ENCODE data around the gene HUS1. TPM values are rescaled to one million over a fixed set of nuclear protein-coding genes. Genes with fewer than 3 reads are reported as not detected.

HUS1 gene
- total and polyA plus RNA-seq, 2 of the 8 experiments (the other 6 are each of a cell fraction or from before 2014, with no cell fraction given), result 15.0 to 33.0 TPM

DNA sequence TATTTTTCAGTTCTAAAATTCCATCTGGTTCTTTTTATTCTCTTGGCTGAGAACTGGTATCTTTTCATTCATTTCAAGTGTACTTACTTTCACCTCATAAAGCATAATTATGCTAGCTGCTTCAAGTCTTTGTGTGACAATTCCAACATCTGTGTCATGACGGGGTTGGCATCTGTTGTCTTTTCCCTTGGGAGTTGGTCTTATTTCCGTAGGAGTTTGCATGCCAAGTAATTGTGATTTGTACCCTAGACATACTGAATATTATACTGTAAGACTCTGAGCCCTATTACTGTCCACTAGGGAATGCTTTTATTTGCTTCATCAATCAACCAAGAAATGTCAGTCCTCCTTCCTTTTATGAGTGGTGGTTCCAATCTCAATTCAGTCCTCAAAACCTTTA, 24.6 kb upstream of the HUS1 start:
- DNase-seq (ENCODE audit: low read depth in 1 of 2, low spot score in 2 of 2), result no peak
- WGBS, 2 experiments (ENCODE audit: extremely low coverage in 1 of 2, insufficient coverage in 1 of 2, insufficient read length in 1 of 2, insufficient replicate concordance in 2 of 2, low coverage in 1 of 2, low lambda C conversion rate in 2 of 2, missing lambda C conversion rate in 1 of 2), result 90% methylated on average over 2 of the region's 2 CpGs; no CpG with 5 or more reads in 1 of the 2 experiments
- Histone ChIP-seq H3K4me3 (ENCODE audit: extremely low read depth in 1 of 4, insufficient read depth in 2 of 4, low read depth in 3 of 4, low read length in 4 of 4) (no peak overlapping the region), H2AK5ac (ENCODE audit: low read depth, low read length) (no peak overlapping the region), H3K79me1 (ENCODE audit: low read depth, low read length) (no peaks in the 10 kb centered on the region), H2BK12ac (ENCODE audit: low read depth, low read length) (no peak overlapping the region), H4K91ac (replicated peaks; ENCODE audit: insufficient read length, low read length) (no peak overlapping the region), H2BK20ac (ENCODE audit: low read length) (no peak overlapping the region), H3K27me3 (replicated peaks in 1 of 4; ENCODE audit: control insufficient read depth in 3 of 4, extremely low read depth in 1 of 4, insufficient read depth in 3 of 4, low read length in 3 of 4) (no peaks in the 10 kb centered on the region), H3K4me2 (ENCODE audit: insufficient read depth in 1 of 2, low read depth in 2 of 2, low read length in 2 of 2) (no peak overlapping the region), H3K4ac (replicated peaks; ENCODE audit: insufficient read length, low read depth, low read length) (no peak overlapping the region), H3K36me3 (ENCODE audit: control insufficient read depth in 2 of 4, insufficient read depth in 4 of 4, low read length in 3 of 4) (no peaks in the 10 kb centered on the region), H3K4me1 (replicated peaks in 1 of 4; ENCODE audit: control insufficient read depth in 3 of 4, insufficient read depth in 4 of 4, low read length in 3 of 4) (no peaks in the 10 kb centered on the region; a peak in 1 of 7 replicates), H3K14ac (ENCODE audit: insufficient read length) (no peak overlapping the region), H3K79me2 (ENCODE audit: control insufficient read depth in 1 of 2, insufficient read depth in 2 of 2, low read length in 2 of 2) (no peaks in the 10 kb centered on the region), H3K56ac (replicated peaks; ENCODE audit: insufficient read length, low read depth, low read length) (no peak overlapping the region), H3K23me2 (ENCODE audit: low read depth, low read length) (no peaks in the 10 kb centered on the region), H2AFZ (ENCODE audit: low read length) (0 out of 2 replicates have a peak overlapping the region, but pooled peaks have one; percentile 94), H3K9me3 (ENCODE audit: insufficient read depth in 2 of 2, low read depth in 1 of 2, low read length in 1 of 2) (no peaks in the 10 kb centered on the region), H2BK5ac (ENCODE audit: low read depth, low read length) (no peak overlapping the region), H4K20me1 (replicated peaks in 1 of 2; ENCODE audit: control insufficient read depth in 1 of 2, insufficient read depth in 2 of 2, low read length in 2 of 2) (no peaks in the 10 kb centered on the region), H2BK15ac (ENCODE audit: low read length) (no peak overlapping the region), H4K5ac (ENCODE audit: insufficient read length, low read depth, low read length) (no peak overlapping the region), H4K8ac (ENCODE audit: extremely low read depth, insufficient read depth, low read length) (no peak overlapping the region), H3K23ac (ENCODE audit: insufficient read length) (no peak overlapping the region), H3K18ac (ENCODE audit: extremely low read depth, low read length) (no peak overlapping the region), H3K27ac (ENCODE audit: low read depth, low read length) (no peak overlapping the region), H2BK120ac (replicated peaks; ENCODE audit: low read depth, low read length) (no peak overlapping the region), H3K9ac (replicated peaks in 1 of 4; ENCODE audit: extremely low read depth in 1 of 4, low read depth in 3 of 4, low read length in 3 of 4) (no peak overlapping the region)
- ChIA-PET POLR2A (ENCODE audit: partially characterized antibody) (no interaction called here), CTCF (ENCODE audit: partially characterized antibody) (no interaction called here)
- no peak for FAIRE-seq
- TF ChIP-seq RAD21 (IDR thresholded peaks at IDR 0.05 in 1 of 2, conservative IDR thresholded peaks at IDR 0.05 in 1 of 2; ENCODE audit: low read depth in 2 of 2, low read length in 2 of 2) (no peak), NANOG (IDR thresholded peaks at IDR 0.05; ENCODE audit: insufficient read depth, low read depth, low read length, poor library complexity, severe bottlenecking) (no peak), CBX8 (IDR thresholded peaks at IDR 0.05; ENCODE audit: borderline replicate concordance, low read depth, low read length) (no peak), YY1 (IDR thresholded peaks at IDR 0.05; ENCODE audit: low read depth, low read length) (no peak), SIRT6 (IDR thresholded peaks at IDR 0.05; ENCODE audit: low read length) (no peak), TAF1 (IDR thresholded peaks at IDR 0.05; ENCODE audit: low read depth, low read length) (no peak), BCL11A (IDR thresholded peaks at IDR 0.05; ENCODE audit: low read depth in 2 of 2, low read length in 2 of 2) (no peak), SP2 (IDR thresholded peaks at IDR 0.05; ENCODE audit: low read length) (no peak), PHF8 (conservative IDR thresholded peaks at IDR 0.05; ENCODE audit: low read depth, low read length) (no peak), ATF3 (IDR thresholded peaks at IDR 0.05; ENCODE audit: insufficient read depth, low read depth, low read length) (no peak)
